Astrocyte of the hippocampus (primary cell): ENCODE measurements around the gene CCNO.

Experiments used
- DNase-seq: peaks from one replicate; pipeline ENCODE4 v3.0.0; 2011; ENCODE audit warnings: low read depth, low spot score

CCNO gene

GRCh38 chr5:55222985-55223811, 10.2 kb downstream of the CCNO start:
- DNase-seq = peak; percentile 39

- no peak for DNase-seq
Observed at GRCh38 chr5:55222092-55222984, 11.1 kb downstream of the CCNO start.

- DNase-seq = peak; percentile 40
Observed at GRCh38 chr5:55220433-55221185, 12.8 kb downstream of the CCNO start.

- DNase-seq = no peak
Observed at GRCh38 chr5:55219770-55220169, 13.6 kb downstream of the CCNO start.

- no peak for DNase-seq
Observed at GRCh38 chr5:55218967-55219366, 14.4 kb downstream of the CCNO start.

- DNase-seq = no peak
Observed at GRCh38 chr5:55211184-55211874, 22.1 kb downstream of the CCNO start.

GRCh38 chr5:55205001-55205400, 28.4 kb downstream of the CCNO start:
- DNase-seq = no peak

GRCh38 chr5:55191165-55191564, 42.2 kb downstream of the CCNO start:
- no peak for DNase-seq

- no peak for DNase-seq
Observed at GRCh38 chr5:55188656-55189540, 44.5 kb downstream of the CCNO start.

- DNase-seq = peak; percentile 24
Observed at GRCh38 chr5:55187370-55187769, 46.0 kb downstream of the CCNO start.
